Prostate gland (tissue), 2 donors: ENCODE measurements around the gene EVA1A.

ENCODE experiments used
- POLR2A ChIP-seq: fragments of 450-650 bp; IDR thresholded peaks from one replicate; pipeline ENCODE4 v1.6.1; 2016; ENCODE audit warnings: antibody characterized with exemption, mild to moderate bottlenecking
- POLR2AphosphoS5 ChIP-seq: sonication (generic); formaldehyde crosslinking; IDR thresholded peaks from one replicate; pipeline ENCODE4 v1.6.1; 2017; ENCODE audit warnings: antibody characterized with exemption
- TF ChIP-seq, protein P1 (sequence below), 4 experiments: fragments of 200-600 bp in 2 of 4; fragments of 450-650 bp in 2 of 4; sonication (generic) in 2 of 4; IDR thresholded peaks; 1 replicate in 3 of 4; 2 replicates in 1 of 4; pipeline ENCODE4 v1.5.1; 2016 to 2019; ENCODE audit warnings: antibody characterized with exemption in 4 of 4, mild to moderate bottlenecking in 2 of 4, moderate library complexity in 2 of 4

DNA sequence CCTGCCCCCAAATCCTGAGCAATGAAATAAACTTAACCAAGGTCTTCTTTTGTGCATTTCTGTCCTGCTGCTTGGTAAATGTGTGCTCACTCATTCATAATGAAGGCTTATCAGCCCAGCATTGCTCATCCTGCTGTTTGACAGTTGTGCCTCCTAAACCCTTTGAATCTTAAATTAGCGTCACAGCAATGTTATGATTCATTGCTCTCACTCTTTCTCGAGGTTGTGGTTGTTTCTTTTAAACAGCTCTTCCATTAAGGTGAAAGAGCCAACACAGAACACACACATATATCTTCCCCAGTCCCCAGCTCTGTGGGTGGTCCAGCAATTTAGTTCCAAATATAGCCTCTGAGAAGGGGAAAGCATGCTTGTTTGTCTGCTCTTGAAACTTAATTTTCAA lies 84.0 kb downstream of the EVA1A start:
- TF ChIP-seq POLR2A (no peak), POLR2AphosphoS5 (no peak)
- TF ChIP-seq, protein P1, sequence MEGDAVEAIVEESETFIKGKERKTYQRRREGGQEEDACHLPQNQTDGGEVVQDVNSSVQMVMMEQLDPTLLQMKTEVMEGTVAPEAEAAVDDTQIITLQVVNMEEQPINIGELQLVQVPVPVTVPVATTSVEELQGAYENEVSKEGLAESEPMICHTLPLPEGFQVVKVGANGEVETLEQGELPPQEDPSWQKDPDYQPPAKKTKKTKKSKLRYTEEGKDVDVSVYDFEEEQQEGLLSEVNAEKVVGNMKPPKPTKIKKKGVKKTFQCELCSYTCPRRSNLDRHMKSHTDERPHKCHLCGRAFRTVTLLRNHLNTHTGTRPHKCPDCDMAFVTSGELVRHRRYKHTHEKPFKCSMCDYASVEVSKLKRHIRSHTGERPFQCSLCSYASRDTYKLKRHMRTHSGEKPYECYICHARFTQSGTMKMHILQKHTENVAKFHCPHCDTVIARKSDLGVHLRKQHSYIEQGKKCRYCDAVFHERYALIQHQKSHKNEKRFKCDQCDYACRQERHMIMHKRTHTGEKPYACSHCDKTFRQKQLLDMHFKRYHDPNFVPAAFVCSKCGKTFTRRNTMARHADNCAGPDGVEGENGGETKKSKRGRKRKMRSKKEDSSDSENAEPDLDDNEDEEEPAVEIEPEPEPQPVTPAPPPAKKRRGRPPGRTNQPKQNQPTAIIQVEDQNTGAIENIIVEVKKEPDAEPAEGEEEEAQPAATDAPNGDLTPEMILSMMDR (IDR thresholded peaks at IDR 0.05): no peak
